ENCODE data around the gene PKP3.

DNA sequence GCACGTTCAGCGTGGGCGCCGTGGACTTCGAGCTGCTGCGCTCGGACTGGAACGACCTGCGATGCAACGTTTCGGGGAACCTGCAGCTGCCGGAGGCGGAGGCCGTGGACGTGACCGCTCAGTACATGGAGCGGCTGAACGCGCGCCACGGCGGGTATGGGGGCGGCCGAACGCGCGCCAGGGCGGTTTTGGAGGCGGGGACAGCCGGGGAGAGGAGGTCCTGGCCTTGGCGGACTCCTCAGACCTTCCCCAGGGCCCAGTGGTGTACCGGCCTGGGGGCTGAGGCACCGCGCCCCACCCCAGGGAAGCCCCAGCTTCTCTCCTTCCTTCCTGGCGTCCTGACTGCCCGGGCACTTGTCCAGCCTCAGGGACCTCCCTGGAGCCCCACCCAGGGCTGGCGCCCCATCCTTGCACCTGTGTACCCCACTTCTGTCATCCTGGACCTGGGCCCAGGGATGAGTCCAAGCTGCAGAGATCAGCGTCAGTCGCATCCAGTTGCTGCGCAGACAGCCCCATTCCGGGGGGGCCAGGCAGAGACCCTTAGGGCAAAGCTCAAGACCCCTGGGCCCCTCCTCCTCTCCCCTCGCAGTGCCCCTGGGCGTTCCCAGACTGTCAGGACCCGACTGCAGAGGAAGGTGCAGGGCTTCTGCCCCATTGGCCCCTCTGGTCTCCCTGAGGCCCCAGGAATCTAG, 16.7 kb upstream of the PKP3 start:
- TF ChIP-seq, protein P1, sequence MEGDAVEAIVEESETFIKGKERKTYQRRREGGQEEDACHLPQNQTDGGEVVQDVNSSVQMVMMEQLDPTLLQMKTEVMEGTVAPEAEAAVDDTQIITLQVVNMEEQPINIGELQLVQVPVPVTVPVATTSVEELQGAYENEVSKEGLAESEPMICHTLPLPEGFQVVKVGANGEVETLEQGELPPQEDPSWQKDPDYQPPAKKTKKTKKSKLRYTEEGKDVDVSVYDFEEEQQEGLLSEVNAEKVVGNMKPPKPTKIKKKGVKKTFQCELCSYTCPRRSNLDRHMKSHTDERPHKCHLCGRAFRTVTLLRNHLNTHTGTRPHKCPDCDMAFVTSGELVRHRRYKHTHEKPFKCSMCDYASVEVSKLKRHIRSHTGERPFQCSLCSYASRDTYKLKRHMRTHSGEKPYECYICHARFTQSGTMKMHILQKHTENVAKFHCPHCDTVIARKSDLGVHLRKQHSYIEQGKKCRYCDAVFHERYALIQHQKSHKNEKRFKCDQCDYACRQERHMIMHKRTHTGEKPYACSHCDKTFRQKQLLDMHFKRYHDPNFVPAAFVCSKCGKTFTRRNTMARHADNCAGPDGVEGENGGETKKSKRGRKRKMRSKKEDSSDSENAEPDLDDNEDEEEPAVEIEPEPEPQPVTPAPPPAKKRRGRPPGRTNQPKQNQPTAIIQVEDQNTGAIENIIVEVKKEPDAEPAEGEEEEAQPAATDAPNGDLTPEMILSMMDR (IDR thresholded peaks at IDR 0.05; ENCODE audit: low read length) = no peak
- TF ChIP-seq EZH2 (optimal IDR thresholded peaks at IDR 0.05; ENCODE audit: low read depth, low read length) = no peak
- no peak for TF ChIP-seq EZH2phosphoT487 (IDR thresholded peaks at IDR 0.05; ENCODE audit: low read length)
